Globus pallidus (tissue), 1 donor: ENCODE measurements around the gene CST3.
"Not testable (repeated sequence)": the region's sequence is repeated elsewhere in the genome, so short reads cannot be mapped to it uniquely, and the experiment has no call there.

ENCODE experiments used
- DNase-seq: peaks from one replicate; pipeline ENCODE4 v3.0.0-alpha.2; 2015; ENCODE audit warnings: low spot score

CST3 gene, protein sequence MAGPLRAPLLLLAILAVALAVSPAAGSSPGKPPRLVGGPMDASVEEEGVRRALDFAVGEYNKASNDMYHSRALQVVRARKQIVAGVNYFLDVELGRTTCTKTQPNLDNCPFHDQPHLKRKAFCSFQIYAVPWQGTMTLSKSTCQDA

GRCh38 chr20:23637282-23638221 is at the start of gene CST3:
CST3 (minus strand) TSS chr20:23637955; CDS start chr20:23637862, 93 bp downstream.
- peak; percentile 66 for DNase-seq

DNA sequence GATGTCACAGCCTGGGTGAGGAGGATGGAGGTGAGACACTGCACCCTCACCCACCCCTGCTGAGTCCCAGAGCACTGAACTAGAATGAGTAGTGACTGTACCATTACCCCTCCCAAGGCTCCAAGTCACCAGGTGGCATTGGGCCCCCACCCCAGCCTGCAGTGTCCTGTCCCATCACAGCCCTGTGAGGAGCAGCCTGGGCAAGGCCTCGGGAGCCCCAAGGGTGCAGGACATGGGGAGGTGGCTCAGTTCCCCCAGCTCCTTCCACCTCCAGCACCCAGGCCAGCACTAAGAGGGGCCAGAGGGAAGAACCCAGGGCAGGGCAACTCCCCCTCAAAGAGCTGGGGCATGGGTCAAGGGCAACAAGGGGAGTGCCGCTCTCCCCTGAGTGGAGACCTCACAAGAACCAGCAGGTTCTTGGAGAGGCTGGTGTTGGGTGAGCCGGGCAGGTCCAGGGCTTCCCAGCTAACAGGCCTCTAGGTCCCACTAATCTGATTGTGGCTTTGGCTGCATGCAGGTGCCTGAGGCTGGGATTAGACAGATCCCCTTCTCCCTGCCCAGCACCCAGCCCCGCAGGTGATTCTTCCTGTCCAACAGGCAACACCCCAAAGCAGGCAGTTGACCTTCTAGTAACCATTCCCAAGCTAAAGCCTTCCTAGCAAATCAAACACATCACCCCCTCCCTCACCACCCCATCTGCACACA is 48.4 kb upstream of the CST3 start:
- no peak for DNase-seq

DNA sequence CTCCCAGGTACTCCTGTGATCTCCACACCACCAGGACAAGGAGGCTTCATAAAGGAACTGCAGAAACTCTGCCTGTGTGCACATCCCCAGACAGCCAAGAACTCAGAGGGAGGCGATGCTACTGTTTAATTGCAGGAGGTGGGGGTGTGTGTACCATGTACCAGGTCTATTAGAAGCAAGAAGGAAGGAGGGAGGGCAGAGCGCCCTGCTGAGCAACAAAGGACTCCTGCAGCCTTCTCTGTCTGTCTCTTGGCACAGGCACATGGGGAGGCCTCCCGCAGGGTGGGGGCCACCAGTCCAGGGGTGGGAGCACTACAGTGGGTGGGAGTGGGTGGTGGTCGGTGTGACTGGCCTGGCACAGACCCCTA is 47.8 kb upstream of the CST3 start:
- DNase-seq = not testable (repeated sequence)

- DNase-seq = no peak
Observed at GRCh38 chr20:23684261-23684660, 46.5 kb upstream of the CST3 start.

- no peak for DNase-seq
Observed at GRCh38 chr20:23683807-23684206, 46.1 kb upstream of the CST3 start.

- no peak for DNase-seq
Observed at GRCh38 chr20:23683281-23683680, 45.5 kb upstream of the CST3 start.

GRCh38 chr20:23680146-23680545 is 42.4 kb upstream of the CST3 start:
- no peak for DNase-seq

- DNase-seq = no peak
Observed at GRCh38 chr20:23679133-23680092, 41.7 kb upstream of the CST3 start.

GRCh38 chr20:23673209-23673608 is 35.5 kb upstream of the CST3 start:
- no peak for DNase-seq

- no peak for DNase-seq
Observed at GRCh38 chr20:23672158-23672557, 34.4 kb upstream of the CST3 start.

DNA sequence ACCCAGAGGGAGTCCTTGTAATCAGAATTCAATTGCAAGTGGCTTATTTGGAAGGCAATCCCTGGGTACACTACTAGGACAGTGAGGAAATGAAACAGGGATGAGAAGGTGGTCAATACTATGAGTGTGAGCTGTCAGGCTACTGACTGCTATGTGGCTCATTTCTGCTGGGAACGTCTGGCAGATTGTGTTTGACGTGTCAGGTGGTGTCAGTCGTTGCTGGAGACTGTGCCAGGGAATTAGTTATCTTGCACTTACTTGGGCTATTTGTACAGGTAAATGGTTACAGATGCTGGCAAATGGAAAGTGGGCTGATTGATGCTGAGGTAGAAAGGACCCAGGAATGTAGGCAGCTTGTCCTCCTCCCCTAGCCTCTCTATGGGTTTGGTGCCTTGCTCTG is 33.7 kb upstream of the CST3 start:
- DNase-seq = no peak

GRCh38 chr20:23670361-23670760 is 32.6 kb upstream of the CST3 start:
- DNase-seq = peak; percentile 11

DNA sequence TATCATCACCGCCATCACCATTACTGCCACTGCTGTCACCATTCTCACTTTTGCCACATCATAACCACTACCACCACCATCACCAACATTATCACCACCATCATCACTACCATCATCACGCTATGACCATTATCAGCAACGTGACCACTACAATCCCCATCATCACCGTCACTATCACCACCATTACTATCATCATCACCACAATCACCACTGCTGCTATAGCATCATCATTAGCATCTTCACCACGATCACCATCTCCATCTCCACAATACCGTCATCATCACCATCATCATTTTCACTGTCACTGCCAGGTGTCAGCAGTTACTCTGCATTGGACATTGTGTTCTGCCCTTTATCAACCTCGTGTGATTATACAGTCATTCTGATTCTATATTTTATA is 32.1 kb upstream of the CST3 start:
- no peak for DNase-seq

DNA sequence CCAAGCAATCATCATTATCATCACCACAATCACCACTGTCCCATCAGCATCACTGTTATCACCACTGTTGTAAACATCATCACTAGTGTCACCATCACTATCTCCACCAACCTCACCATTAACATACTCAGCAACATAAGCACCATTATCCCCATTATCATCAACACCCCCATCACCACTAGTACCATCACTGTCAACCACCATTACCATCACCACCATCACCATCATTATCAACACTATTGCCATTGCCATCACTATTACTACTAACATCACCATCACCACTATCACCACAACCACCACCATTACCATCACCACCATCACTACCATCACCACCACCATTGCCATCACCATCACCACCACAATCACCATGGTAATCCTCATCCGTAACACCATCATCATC is 31.6 kb upstream of the CST3 start:
- DNase-seq = no peak

- peak; percentile 14 for DNase-seq
Observed at GRCh38 chr20:23668477-23668951, 30.8 kb upstream of the CST3 start.

- no peak for DNase-seq
Observed at GRCh38 chr20:23667666-23668065, 29.9 kb upstream of the CST3 start.

DNA sequence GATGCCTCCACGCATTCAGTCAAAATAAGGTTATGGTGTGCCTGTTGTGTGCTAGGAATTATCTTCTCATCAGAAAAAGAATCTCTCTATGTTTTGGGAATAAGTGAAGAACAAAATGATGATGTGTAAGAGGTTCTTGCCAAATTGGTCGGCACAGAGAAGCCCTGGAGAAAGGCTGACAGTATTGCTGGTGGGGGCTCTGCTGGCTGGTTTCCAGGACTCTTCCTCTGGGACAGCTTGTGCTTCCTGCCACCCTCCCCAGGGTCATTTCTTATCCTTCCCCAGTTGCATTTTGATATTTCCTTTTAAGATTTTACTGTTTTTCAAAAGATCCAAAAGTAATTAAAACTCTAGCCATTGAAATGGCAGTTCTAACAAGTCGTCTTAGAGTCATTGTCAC is 28.9 kb upstream of the CST3 start:
- DNase-seq = no peak

DNA sequence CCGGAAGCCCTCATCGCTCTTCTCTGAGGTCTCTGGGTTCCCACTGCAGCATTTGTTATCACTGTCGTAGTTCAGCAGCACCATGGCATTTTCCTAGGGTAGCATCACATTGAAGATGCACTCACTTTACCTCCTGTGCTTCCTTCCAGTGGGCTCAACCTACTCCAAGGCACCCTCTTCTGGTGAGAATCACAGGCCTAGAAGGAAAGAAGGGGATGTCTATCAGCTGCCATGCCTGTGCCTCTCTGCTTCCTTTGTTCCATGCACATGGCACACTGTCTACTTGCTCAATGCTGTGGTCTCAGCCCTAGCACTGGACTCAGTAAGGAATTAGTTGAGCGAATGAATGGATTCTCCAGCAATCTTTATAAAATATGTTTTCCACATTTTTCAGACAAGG is 28.4 kb upstream of the CST3 start:
- DNase-seq = no peak

- no peak for DNase-seq
Observed at GRCh38 chr20:23664954-23665353, 27.2 kb upstream of the CST3 start.

DNA sequence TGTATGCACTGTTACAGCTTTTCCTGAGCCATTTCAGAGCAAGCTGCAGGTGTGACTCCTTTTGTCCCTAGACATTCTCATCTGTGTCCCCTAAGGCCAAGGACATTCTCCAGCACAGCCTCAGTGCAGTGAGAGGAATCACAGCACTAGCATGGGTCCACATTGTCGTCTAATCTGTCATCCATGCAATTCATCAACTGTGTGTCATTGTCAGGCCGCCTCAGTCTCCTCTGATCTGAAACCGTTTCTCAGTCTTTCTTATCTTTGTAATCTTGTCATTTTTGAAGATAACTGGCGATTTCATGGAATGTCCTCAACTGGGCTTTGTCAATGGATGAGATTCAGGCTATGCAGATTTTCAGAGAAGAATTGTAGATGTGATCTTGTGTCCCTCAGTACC is 26.3 kb upstream of the CST3 start:
- not testable (repeated sequence) for DNase-seq

GRCh38 chr20:23663180-23663579 is 25.4 kb upstream of the CST3 start:
- no peak for DNase-seq
